Activated CD8-positive, alpha-beta memory T cell treated with anti-CD3 and anti-CD28 coated beads for 24 hours (primary cell): ENCODE results near the gene ARL4C.

Experiments
- DNase-seq: peaks from one replicate; pipeline ENCODE4 v3.0.0-alpha.2; 2020

Gene ARL4C

DNA sequence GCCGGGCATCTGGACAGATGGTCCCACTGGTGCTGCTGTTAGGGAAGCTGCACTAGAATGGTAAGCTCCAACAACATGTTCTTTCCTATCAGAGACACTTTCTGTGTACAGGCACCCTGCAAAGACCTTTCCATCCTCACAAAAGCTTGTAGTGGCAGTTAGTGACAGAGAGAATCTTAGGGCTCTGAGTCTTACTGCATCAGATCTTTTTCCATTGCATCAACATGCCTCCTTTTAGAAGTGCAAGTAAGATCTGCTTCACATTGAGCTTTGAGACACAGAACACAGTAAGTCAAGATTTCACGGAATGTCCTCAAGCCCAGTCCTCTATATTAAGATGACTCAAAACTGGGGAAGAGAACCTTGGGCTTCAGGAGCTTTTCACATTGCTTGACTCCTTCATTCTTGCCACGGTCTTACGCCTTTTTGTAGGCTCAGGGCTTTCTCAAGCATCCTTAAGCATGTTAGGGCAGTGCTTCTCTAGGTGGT lies 52.6 kb downstream of the ARL4C start:
- DNase-seq: no peak
